ENCODE data around the gene GRK1.

GRCh38 chr13:113776231-113777125 lies 109.5 kb downstream of the GRK1 start:
- TF ChIP-seq SP1 (IDR thresholded peaks at IDR 0.05) (no peak), SP1 (CRISPR knock-in tag; IDR thresholded peaks at IDR 0.05) (no peak), REST (IDR thresholded peaks at IDR 0.05; ENCODE audit: borderline replicate concordance in 1 of 2, low read depth in 1 of 2, low read length in 2 of 2) (no peak), MAFK (conservative IDR thresholded peaks at IDR 0.05 in 1 of 2, IDR thresholded peaks at IDR 0.05 in 1 of 2; ENCODE audit: low read length in 2 of 2) (no peak)
- TF ChIP-seq, protein P1, sequence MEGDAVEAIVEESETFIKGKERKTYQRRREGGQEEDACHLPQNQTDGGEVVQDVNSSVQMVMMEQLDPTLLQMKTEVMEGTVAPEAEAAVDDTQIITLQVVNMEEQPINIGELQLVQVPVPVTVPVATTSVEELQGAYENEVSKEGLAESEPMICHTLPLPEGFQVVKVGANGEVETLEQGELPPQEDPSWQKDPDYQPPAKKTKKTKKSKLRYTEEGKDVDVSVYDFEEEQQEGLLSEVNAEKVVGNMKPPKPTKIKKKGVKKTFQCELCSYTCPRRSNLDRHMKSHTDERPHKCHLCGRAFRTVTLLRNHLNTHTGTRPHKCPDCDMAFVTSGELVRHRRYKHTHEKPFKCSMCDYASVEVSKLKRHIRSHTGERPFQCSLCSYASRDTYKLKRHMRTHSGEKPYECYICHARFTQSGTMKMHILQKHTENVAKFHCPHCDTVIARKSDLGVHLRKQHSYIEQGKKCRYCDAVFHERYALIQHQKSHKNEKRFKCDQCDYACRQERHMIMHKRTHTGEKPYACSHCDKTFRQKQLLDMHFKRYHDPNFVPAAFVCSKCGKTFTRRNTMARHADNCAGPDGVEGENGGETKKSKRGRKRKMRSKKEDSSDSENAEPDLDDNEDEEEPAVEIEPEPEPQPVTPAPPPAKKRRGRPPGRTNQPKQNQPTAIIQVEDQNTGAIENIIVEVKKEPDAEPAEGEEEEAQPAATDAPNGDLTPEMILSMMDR (CRISPR knock-in tag; IDR thresholded peaks at IDR 0.05): no peak

Measured in HepG2 (cell line).